ENCODE results near the gene TOMM40L.

Gene TOMM40L

DNA sequence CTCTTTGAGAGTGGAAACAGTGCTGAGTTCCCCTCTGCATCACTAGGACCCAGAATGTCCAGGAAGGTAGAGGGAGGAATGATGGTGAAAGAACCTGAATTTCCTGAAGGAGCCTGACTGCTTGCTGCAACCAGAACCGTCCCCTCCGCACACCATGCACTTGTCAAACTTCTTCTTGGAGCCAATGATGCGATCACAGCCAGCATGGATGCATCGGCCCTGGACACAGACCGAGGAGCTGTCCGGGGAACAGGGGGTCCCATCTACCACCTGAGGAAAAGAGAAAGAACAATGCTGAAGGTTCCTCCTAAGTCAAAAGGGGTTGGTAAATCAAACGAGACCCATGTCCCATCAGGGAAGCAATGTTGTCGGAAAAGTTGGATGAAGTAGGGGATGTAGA, 33.9 kb upstream of the TOMM40L start:
- Mint-ChIP-seq H3K9me3 (no peaks in the 10 kb centered on the region), H3K27me3 (no peaks in the 10 kb centered on the region), H3K4me1 (peaks cover 46 to 72% of the 10 kb centered on the region in 2 donors), H3K36me3 (no peaks in the 10 kb centered on the region), H3K4me3 (no peak overlapping the region), H3K27ac (no peak overlapping the region)
- no peak for ATAC-seq (replicated peaks)
- DNase-seq: no peak

DNA sequence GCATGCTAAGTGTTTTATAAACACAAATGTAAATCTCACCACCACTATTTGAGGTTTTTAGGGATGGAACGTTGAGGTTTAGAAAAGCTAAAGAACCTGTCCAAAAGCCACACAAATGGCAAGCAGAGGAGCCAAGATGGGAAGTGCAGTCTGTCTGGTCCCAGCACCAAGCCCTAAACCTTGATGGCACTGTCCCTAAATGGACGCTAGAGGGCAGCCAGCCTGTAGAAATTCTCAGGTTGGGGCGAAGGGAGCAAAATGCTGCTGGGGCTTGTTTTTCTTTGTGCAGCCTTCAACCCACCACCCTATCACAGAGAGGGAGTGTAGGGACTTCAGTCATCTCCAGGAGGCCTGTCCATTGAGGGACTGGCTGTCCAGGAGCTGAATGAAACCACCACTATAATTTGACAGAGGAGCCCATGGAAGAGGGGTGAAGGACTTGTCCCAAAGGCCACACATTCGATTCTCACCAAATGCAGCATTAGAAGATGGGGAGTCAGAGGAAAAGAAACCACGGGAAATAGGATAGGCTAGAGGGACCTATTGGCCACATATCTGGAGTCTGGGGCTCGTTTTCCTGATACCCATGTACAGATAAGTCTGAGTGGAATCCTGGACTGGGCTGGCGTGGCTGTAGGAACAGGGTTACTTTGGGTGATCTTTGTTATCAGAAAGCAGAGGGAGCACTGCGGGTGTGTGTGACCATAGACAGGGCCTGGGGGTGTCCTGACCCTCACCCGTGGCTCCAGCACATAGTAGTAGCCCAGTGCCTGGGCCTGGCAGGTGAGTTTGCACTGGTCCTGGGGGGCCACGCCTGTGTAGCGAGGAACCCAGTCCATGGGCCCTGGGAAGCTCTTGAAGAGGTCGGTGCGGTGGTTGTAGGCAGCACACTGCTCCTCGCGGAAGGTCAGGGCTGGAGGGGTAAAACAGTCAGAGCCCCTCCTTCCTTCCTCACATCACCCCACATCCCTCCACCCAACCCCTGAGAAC, 33.1 kb upstream of the TOMM40L start:
- ATAC-seq (replicated peaks) (peak; percentile 85 to 86), DNase-seq (peak; percentile 51)
- Mint-ChIP-seq H3K36me3 (no peaks in the 10 kb centered on the region), H3K27ac (peak overlapping the region; percentile 16), H3K9me3 (no peaks in the 10 kb centered on the region), H3K27me3 (no peaks in the 10 kb centered on the region), H3K4me3 (no peak overlapping the region), H3K4me1 (peaks cover 40 to 64% of the 10 kb centered on the region in 2 donors)

DNA sequence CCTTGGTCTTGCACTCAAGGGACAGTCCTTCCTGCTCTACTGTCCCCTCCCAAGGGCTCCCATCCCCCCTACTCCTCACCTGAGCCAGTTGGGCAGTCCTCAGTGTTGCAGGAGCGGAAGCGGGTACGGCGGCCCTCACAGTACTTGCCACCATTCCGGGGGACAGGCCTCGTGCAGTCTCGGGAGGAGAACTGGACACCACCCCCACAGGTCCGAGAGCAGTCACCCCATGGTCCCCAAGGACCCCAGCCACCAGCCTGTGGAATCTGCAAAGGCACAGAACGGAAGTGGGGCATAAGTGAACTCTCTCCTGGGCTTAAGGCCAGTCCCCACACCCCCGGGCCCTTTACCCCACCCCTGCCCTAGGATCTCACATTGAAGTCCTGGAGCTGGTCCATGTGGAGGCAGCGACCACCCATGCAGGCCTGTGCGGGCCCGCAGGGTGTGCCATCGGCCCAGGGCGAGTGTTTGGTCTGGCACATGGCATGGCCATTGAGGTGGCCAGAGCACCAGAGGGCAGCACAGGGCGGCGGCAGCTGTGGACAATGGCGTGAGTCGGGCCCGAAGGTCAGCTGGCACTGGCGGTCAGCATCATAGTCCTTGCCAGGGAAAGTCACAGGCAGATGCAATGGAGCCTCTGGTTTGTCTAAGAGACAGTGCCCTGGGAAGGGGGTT, 32.2 kb upstream of the TOMM40L start:
- Mint-ChIP-seq H3K4me1 (peaks cover 38 to 57% of the 10 kb centered on the region in 2 donors), H3K27ac (peak overlapping the region; percentile 25), H3K36me3 (no peaks in the 10 kb centered on the region), H3K27me3 (no peaks in the 10 kb centered on the region), H3K9me3 (no peaks in the 10 kb centered on the region), H3K4me3 (no peak overlapping the region)
- ATAC-seq (replicated peaks): no peak
- DNase-seq: no peak

DNA sequence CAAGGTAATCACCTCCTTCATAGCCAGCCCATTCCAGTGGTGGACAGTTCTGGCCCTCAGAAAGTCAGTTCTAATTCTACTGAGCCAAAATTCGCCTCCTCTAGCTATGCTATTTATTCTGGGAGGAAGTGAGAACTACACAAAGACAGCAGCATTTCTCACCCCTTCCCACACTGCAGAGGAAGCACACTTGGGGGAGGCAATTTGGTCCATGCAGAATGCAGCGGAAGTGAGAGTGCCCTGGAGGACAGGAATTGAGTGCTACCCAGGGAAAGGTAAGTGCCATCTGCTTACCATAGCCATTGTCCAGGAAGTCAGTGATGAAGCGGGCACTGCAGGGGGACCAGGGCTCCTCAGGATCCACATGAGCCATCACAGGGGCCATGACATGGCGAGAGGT, 30.7 kb upstream of the TOMM40L start:
- Mint-ChIP-seq H3K4me1 (peaks cover 40 to 50% of the 10 kb centered on the region in 2 donors), H3K27me3 (no peaks in the 10 kb centered on the region), H3K36me3 (no peaks in the 10 kb centered on the region), H3K27ac (peak overlapping the region; percentile 38), H3K9me3 (no peaks in the 10 kb centered on the region), H3K4me3 (no peak overlapping the region)
- DNase-seq (no peak), ATAC-seq (replicated peaks) (peak; percentile 84 to 85)

DNA sequence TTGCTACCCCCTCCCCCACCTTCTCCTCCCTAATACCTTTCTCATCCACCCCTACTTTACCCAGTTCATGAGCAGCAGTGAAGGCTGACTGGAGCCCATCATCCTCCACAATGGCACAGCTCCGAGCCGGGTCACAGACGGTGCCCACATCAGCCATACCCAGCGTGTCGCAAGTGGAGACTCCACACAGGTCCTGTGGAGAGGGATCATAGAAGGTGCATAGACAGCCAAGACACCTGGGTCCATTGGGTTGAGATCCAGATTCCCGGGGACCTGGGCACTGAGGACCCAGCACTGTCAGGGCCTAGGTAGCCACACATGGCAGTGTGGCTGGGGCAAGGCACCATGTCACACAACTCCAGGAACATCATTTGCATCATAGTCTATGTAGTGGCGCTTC, 29.7 kb upstream of the TOMM40L start:
- H3K4me3 Mint-ChIP-seq: no peak overlapping the region
- DNase-seq (no peak), ATAC-seq (replicated peaks) (no peak)
- peaks cover 44 to 58% of the 10 kb centered on the region in 2 donors for H3K4me1 Mint-ChIP-seq
- no peaks in the 10 kb centered on the region for H3K36me3 Mint-ChIP-seq
- no peaks in the 10 kb centered on the region for H3K27me3 Mint-ChIP-seq
- no peaks in the 10 kb centered on the region for H3K9me3 Mint-ChIP-seq
- no peak overlapping the region for H3K27ac Mint-ChIP-seq

DNA sequence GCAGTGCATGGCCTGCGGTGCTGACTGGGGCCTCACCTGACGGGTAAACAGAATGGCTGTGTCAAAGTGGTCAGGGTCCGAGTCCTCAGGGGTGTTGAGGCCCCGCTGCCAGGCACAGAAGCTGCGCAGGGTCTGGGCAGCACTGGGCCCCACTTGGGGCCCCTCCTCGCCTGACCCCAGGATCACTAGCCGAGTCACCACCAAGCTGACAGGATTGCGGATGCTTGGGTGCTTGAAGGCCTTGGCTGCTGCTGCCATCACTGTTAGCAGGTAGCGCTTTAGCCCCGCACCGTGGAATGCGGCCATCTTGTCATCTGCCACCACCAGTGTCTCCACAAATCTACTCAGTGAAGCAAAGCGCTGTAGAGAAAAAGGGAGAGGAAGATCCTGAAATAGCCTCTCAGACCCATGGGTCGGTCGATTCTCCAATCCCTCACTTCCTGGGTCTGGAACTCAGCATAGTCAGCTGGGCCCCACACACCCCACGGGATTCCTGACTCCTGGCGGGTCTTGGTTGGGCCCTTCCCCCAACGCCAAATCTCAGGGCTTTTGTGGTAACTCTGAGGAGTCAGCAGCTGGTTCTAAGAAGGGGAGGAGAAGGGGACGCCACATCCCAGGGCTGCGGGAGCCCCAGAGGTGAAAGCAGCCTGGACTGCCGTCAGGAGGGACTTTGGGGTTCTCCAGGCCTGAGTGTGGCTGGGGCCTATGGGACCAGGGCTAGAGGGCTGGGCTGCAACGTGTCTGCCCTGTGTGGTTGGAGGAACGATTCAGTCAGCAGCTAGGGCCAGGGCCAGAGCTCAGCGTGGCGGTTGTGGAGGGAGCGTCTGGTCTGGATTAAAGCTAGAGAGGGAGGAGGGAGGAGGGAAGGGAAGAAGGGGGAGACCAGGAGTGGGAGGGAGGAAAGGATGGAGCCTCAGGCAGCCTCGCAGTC, 29.1 kb upstream of the TOMM40L start:
- no peak for DNase-seq
- H3K4me3 Mint-ChIP-seq: peak overlapping the region in 1 of 2 donors; percentile 4
- peak overlapping the region; percentile 63 for H3K27ac Mint-ChIP-seq
- peaks cover 46 to 60% of the 10 kb centered on the region in 2 donors for H3K4me1 Mint-ChIP-seq
- H3K36me3 Mint-ChIP-seq: no peaks in the 10 kb centered on the region
- no peaks in the 10 kb centered on the region for H3K27me3 Mint-ChIP-seq
- no peak for ATAC-seq (replicated peaks)
- H3K9me3 Mint-ChIP-seq: no peaks in the 10 kb centered on the region

DNA sequence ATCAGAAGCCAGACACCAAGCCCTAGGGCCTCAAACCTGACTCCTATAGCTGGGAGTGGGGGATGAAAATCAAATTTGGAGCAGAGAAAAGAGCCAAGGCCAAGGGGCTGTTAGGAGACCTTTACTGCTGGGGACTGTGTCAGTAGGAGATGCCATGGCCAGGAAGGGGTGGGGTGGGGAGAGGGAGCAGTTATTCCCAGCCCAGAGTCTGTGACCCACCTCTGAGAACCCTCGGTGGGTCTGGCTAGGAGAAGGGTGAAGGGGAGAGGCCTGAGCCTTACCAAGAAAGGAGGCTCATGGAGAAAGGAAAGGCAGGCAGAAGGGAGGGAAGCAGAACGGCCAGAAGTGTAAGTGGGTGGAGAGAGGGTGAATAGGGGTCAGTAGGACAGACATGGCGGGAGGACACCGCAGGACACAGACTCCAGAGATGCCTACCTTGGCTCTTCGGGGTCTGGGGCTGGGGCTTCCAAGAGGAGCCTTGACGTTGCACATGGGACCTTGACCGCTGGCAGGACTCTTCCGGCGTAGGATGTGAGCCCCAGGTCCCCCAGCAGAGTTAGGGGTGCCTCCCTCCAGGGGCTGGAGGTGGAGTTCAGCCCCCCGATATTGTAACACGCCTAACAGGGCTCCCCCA, 28.2 kb upstream of the TOMM40L start:
- Mint-ChIP-seq H3K36me3 (peaks cover 0 to 2% of the 10 kb centered on the region in 2 donors), H3K9me3 (no peaks in the 10 kb centered on the region), H3K4me1 (peaks cover 40 to 53% of the 10 kb centered on the region in 2 donors), H3K4me3 (no peak overlapping the region), H3K27ac (peak overlapping the region; percentile 63), H3K27me3 (no peaks in the 10 kb centered on the region)
- ATAC-seq (replicated peaks) (no peak), DNase-seq (no peak)

DNA sequence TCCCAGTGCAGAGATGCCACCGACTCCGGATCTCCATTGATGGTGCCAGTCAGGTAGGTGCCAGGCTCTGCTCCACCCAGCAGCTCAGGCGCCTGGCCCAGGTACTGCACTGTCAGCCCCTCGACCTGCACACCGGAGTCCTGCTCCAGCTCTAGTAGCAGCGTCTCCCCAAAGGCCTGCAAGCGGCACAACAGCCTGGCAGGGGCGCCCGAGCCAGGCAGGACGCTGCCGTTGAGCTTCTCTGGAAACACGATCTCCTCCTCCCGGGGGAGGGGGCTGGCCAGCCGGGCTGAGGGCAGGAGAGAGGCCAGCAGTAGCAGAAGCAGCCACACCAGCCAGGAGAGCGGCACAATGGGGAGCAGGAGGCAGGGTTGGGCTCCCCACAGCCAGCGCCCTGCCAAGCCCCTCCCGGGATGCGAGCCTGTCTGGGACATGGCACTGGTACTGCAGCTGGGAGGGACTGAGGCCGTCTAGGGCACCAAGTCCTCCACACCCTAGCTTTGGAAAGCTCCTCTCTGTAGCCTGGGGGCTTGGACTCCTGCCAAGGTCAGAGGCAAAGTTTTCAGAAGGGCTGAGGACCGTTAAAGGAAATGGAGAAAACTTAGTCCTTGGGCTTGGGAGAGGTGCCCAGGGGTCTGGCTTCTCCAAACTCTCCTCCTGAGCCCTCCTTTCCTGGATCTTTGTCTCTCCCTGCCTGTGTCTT, 27.5 kb upstream of the TOMM40L start:
- DNase-seq (no peak), ATAC-seq (replicated peaks) (no peak)
- no peaks in the 10 kb centered on the region for H3K27me3 Mint-ChIP-seq
- peaks cover 38 to 48% of the 10 kb centered on the region in 2 donors for H3K4me1 Mint-ChIP-seq
- peak overlapping the region; percentile 51 for H3K27ac Mint-ChIP-seq
- no peaks in the 10 kb centered on the region for H3K9me3 Mint-ChIP-seq
- H3K36me3 Mint-ChIP-seq: peaks cover 0 to 2% of the 10 kb centered on the region in 2 donors
- H3K4me3 Mint-ChIP-seq: no peak overlapping the region

DNA sequence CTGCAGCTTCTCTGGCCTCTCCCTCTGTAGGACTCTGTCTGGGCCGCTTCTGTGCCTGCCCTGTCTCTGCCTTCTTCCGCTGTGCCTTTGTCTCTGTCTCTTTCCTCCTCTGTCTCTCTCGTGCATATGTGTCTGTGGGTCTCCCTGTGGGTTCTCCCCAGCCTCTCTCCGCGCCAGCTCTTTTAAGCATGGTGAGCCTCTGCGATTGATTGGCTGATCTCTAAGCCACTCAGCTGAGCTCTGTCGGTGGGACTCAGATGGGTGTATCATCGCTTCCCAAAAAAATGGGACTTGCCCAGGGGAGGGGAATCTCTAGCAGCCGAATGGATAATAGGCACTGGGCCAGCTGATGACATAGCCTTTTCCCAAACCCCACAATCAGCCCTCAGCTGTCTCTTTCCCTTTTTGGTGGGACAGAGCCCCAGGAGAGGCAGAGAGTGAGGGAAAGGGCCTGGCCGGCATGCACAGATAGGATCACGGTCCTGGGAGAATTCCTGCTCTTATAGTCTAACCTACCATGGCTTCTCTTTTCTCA, 26.9 kb upstream of the TOMM40L start, which contains the start of gene ADAMTS4:
TSS of gene ADAMTS4 (minus strand) at position 158 of the 535 bp plus-strand sequence. CDS start 427 bp downstream, outside the sequence.
- Mint-ChIP-seq H3K4me1 (peaks cover 36 to 48% of the 10 kb centered on the region in 2 donors), H3K9me3 (no peaks in the 10 kb centered on the region), H3K4me3 (no peak within 1 kb of the TSS), H3K36me3 (peaks cover 4% of the 10 kb centered on the region in 2 donors), H3K27ac (peak within 1 kb of the TSS; percentile 51), H3K27me3 (no peaks in the 10 kb centered on the region)
- DNase-seq: no peak
- no peak for ATAC-seq (replicated peaks)

DNA sequence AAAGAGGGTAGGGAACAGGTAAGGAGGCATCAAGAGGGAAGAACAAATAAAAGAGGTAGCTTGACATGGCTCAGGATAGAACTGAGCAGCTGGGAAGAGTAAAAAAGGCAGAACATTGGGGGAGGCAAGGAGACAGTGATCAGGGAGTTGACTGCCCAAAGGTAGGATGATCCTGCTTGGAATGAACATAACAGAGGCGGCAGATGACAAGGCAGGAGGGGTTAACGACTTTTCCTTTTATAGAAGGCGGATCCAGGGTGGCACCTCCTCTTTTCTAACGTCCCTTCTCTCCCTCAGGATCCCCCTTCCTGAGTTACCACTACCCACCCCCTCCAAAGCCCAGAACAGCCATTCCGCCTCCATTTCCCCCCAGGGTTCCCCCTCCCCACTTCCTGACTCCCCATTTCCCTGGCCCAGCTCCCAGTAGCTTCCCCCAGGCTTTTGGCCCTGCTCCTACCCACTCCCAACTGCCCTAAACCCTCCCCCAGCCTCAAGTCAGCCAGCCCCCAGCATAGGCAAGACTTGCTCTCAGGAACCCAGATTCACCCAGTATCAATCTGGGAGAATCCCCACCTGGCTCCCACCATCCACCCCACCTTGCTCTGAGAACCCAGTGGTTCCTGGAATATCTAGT, 26.2 kb upstream of the TOMM40L start:
- DNase-seq (no peak), ATAC-seq (replicated peaks) (no peak)
- no peaks in the 10 kb centered on the region for H3K27me3 Mint-ChIP-seq
- H3K9me3 Mint-ChIP-seq: no peaks in the 10 kb centered on the region
- no peak overlapping the region for H3K4me3 Mint-ChIP-seq
- peaks cover 37 to 45% of the 10 kb centered on the region in 2 donors for H3K4me1 Mint-ChIP-seq
- peaks cover 10 to 11% of the 10 kb centered on the region in 2 donors for H3K36me3 Mint-ChIP-seq
- no peak overlapping the region for H3K27ac Mint-ChIP-seq

DNA sequence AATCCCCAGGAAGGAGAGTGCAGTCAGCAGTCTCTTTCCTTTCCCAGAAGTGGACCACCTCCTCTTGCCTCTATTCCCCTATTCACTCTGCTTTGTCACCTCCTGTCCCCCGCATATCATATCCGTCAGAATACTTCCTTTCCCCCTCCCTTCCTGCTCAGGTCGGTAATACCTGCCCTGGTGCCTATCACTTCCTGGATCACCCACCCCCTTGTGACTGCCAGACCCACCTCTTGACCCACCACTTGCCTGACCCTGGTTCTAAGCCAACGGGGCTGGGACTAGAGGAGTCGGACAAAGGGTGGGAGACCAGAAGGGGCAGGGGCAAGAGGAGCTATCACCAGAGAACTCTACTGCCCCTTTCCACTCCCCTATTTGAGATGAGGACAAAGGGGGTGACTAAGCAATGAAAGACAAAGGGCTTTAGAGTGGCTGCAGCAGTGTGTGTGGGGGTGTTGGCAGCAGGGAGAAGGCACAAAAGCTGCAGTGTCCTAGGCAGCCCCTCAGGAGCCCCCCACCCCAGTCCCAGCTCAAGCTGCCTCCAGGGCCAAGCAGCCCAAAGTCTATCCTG, 25.4 kb upstream of the TOMM40L start:
- ATAC-seq (replicated peaks) (no peak), DNase-seq (no peak)
- no peak overlapping the region for H3K4me3 Mint-ChIP-seq
- H3K27me3 Mint-ChIP-seq: no peaks in the 10 kb centered on the region
- H3K4me1 Mint-ChIP-seq: peaks cover 31 to 36% of the 10 kb centered on the region in 2 donors
- H3K36me3 Mint-ChIP-seq: peaks cover 10 to 17% of the 10 kb centered on the region in 2 donors
- peak overlapping the region; percentile 52 for H3K27ac Mint-ChIP-seq
- H3K9me3 Mint-ChIP-seq: no peaks in the 10 kb centered on the region
